ENCODE data around the gene CENPA. TPM values are rescaled to one million over a fixed set of nuclear protein-coding genes. Genes with fewer than 3 reads are reported as not detected.

CENPA gene
- polyA plus RNA-seq, 1 of the 3 experiments (the other 2 are of a cell fraction), result 19.5 TPM

- no peak overlapping the region for H2AFZ ChIP-seq (ENCODE audit: low read depth)
- ChIA-PET POLR2A (interaction anchor here (0.6 kb wide), 1 partner anchor 54 kb away, joined by 4 read pairs; no protein-coding TSS in a partner anchor), CTCF (interaction anchor here (1.5 to 2.9 kb wide), 5 partner anchors 9 to 173 kb away, joined by 5 to 9 read pairs (median 7); partner anchors contain the start of gene SLC35F6)
- H3K4me1 ChIP-seq (ENCODE audit: control insufficient read depth in 1 of 2, insufficient read depth in 2 of 2, low read depth in 1 of 2, low read length in 1 of 2), result 0 out of 4 replicates have a peak, but pooled peaks cover 0 to 7% of the 10 kb centered on the region in 2 experiments
- H4K20me1 ChIP-seq (ENCODE audit: insufficient read depth), result peaks cover 8% of the 10 kb centered on the region; the same call in 1 of the 2 replicates
- WGBS (ENCODE audit: low lambda C conversion rate), result 94% methylated on average over 9 of the region's 18 CpGs
- peaks cover 9% of the 10 kb centered on the region for H3F3A ChIP-seq (replicated peaks; ENCODE audit: insufficient read depth)
- no peaks in the 10 kb centered on the region for H3K9me2 ChIP-seq
- TF ChIP-seq RCOR1 (IDR thresholded peaks at IDR 0.05; ENCODE audit: low read length) (no peak), FOXM1 (IDR thresholded peaks at IDR 0.05; ENCODE audit: low read depth) (no peak), ZBTB33 (IDR thresholded peaks at IDR 0.05; ENCODE audit: borderline replicate concordance, low read depth) (no peak), TAF1 (IDR thresholded peaks at IDR 0.05; ENCODE audit: borderline replicate concordance, low read depth, low read length) (no peak), POLR2AphosphoS5 (IDR thresholded peaks at IDR 0.05; ENCODE audit: low read depth, low read length) (no peak), USF1 (IDR thresholded peaks at IDR 0.05; ENCODE audit: borderline replicate concordance, low read depth) (no peak)
- H3K9ac ChIP-seq, result no peak overlapping the region
- H3K4me2 ChIP-seq, result no peak overlapping the region
- no peak for DNase-seq
- peaks cover 26 to 54% of the 10 kb centered on the region in 2 experiments for H3K36me3 ChIP-seq (replicated peaks in 1 of 2; ENCODE audit: control insufficient read depth in 1 of 2, insufficient read depth in 2 of 2, low read length in 1 of 2)
- H3K27ac ChIP-seq (ENCODE audit: low read depth in 2 of 2, low read length in 1 of 2), result peak overlapping the region in 1 of 2 experiments; percentile 16; a peak in 1 of 4 replicates
- H3K79me2 ChIP-seq (ENCODE audit: insufficient read depth), result peaks cover 18% of the 10 kb centered on the region; the same call in 1 of the 2 replicates
- H3K4me3 ChIP-seq (ENCODE audit: low read depth in 2 of 2, low read length in 1 of 2), result no peak overlapping the region
- H3K27me3 ChIP-seq (ENCODE audit: insufficient read depth), result no peaks in the 10 kb centered on the region
- no peaks in the 10 kb centered on the region for H3K9me3 ChIP-seq
These were observed 7.8 kb upstream of the CENPA start for GRCh38 chr2:26778098-26778497.

- H3K9me3 ChIP-seq, result no peaks in the 10 kb centered on the region
- no peak overlapping the region for H3K4me2 ChIP-seq
- TF ChIP-seq MAX (IDR thresholded peaks at IDR 0.05; ENCODE audit: low read depth) (no peak), USF1 (IDR thresholded peaks at IDR 0.05; ENCODE audit: borderline replicate concordance, low read depth) (no peak), YY1 (IDR thresholded peaks at IDR 0.05; ENCODE audit: low read depth) (no peak), JUND (IDR thresholded peaks at IDR 0.05) (peak; percentile 14; the same call in 1 of the 2 replicates), RFX5 (IDR thresholded peaks at IDR 0.05; ENCODE audit: low read length) (no peak), RXRA (IDR thresholded peaks at IDR 0.05; ENCODE audit: borderline replicate concordance, low read depth) (no peak), FOSL2 (IDR thresholded peaks at IDR 0.05; ENCODE audit: borderline replicate concordance, low read depth) (peak; percentile 49; the same call in 1 of the 2 replicates), GATA2 (CRISPR knock-in tag; IDR thresholded peaks at IDR 0.05) (no peak), FOXJ3 (CRISPR knock-in tag; IDR thresholded peaks at IDR 0.05) (no peak), SIN3A (IDR thresholded peaks at IDR 0.05; ENCODE audit: borderline replicate concordance, low read depth, low read length) (no peak), USF2 (IDR thresholded peaks at IDR 0.05; ENCODE audit: borderline replicate concordance, low read depth, low read length) (no peak), NFIC (IDR thresholded peaks at IDR 0.05; ENCODE audit: borderline replicate concordance) (no peak), ZBTB33 (IDR thresholded peaks at IDR 0.05; ENCODE audit: borderline replicate concordance, low read depth) (no peak), EZH2phosphoT487 (IDR thresholded peaks at IDR 0.05; ENCODE audit: borderline replicate concordance, low read depth) (no peak)
- peaks cover 26 to 54% of the 10 kb centered on the region in 2 experiments for H3K36me3 ChIP-seq (replicated peaks in 1 of 2; ENCODE audit: control insufficient read depth in 1 of 2, insufficient read depth in 2 of 2, low read length in 1 of 2)
- H3K4me1 ChIP-seq (ENCODE audit: control insufficient read depth in 1 of 2, insufficient read depth in 2 of 2, low read depth in 1 of 2, low read length in 1 of 2), result 0 out of 4 replicates have a peak, but pooled peaks cover 0 to 7% of the 10 kb centered on the region in 2 experiments
- no peak overlapping the region for H2AFZ ChIP-seq (ENCODE audit: low read depth)
- no peaks in the 10 kb centered on the region for H3K27me3 ChIP-seq (ENCODE audit: insufficient read depth)
- H3K9ac ChIP-seq, result no peak overlapping the region
- H4K20me1 ChIP-seq (ENCODE audit: insufficient read depth), result peaks cover 6% of the 10 kb centered on the region; the same call in 1 of the 2 replicates
- H3K79me2 ChIP-seq (ENCODE audit: insufficient read depth), result peaks cover 14% of the 10 kb centered on the region; the same call in 1 of the 2 replicates
- H3K27ac ChIP-seq (ENCODE audit: low read depth in 2 of 2, low read length in 1 of 2), result peak overlapping the region in 1 of 2 experiments; percentile 16; a peak in 1 of 4 replicates
- peaks cover 9% of the 10 kb centered on the region for H3F3A ChIP-seq (replicated peaks; ENCODE audit: insufficient read depth)
- no peaks in the 10 kb centered on the region for H3K9me2 ChIP-seq
- H3K4me3 ChIP-seq (ENCODE audit: low read depth in 2 of 2, low read length in 1 of 2), result no peak overlapping the region
- WGBS (ENCODE audit: low lambda C conversion rate), result 69% methylated on average over 3 of the region's 3 CpGs
- CTCF ChIA-PET, result interaction anchor here (1.5 to 2.9 kb wide), 4 partner anchors 10 to 164 kb away, joined by 5 to 8 read pairs (median 7); partner anchors contain the start of gene SLC35F6
- POLR2A ChIA-PET, result no interaction called here
- DNase-seq, result no peak
These were observed 7.3 kb upstream of the CENPA start for GRCh38 chr2:26778507-26778906.

Measured in SK-N-SH (cell line).